DOHH2 (cell line): Measurements from ENCODE around the gene SCG5.

Experiments used
- H3F3A ChIP-seq: fragments of 200-600 bp; sonication (generic), shearing (Covaris generic); 2 replicates; pipeline ENCODE4 v1.6.0; 2016; ENCODE audit warnings: antibody characterized with exemption, mild to moderate bottlenecking; ENCODE audit not compliant: control insufficient read depth, insufficient read depth
- H3K27ac ChIP-seq: fragments of 200-600 bp; sonication (generic); 2 replicates; pipeline ENCODE4 v1.5.1; 2014; ENCODE audit warnings: low read depth, mild to moderate bottlenecking, low read length, moderate library complexity
- H3K27me3 ChIP-seq: fragments of 200-600 bp; sonication (generic); 2 replicates; pipeline ENCODE4 v1.6.1; 2014; ENCODE audit warnings: mild to moderate bottlenecking, low read length, mixed read lengths; ENCODE audit not compliant: control insufficient read depth
- H3K36me3 ChIP-seq: fragments of 200-600 bp; sonication (generic); 2 replicates; pipeline ENCODE4 v1.6.1; 2014; ENCODE audit warnings: mild to moderate bottlenecking, low read length, moderate library complexity, mixed read lengths; ENCODE audit not compliant: control insufficient read depth
- H3K4me1 ChIP-seq: fragments of 200-600 bp; sonication (generic); 2 replicates; pipeline ENCODE4 v1.6.1; 2014; ENCODE audit warnings: mild to moderate bottlenecking, low read length, mixed read lengths; ENCODE audit not compliant: control insufficient read depth
- H3K4me2 ChIP-seq: fragments of 200-600 bp; sonication (generic); 2 replicates; pipeline ENCODE4 v1.6.0; 2014; ENCODE audit warnings: mild to moderate bottlenecking, low read length, moderate library complexity
- H3K4me3 ChIP-seq: fragments of 200-600 bp; sonication (generic); 2 replicates; pipeline ENCODE4 v1.5.1; 2014; ENCODE audit warnings: mild to moderate bottlenecking, low read length, mixed read lengths
- H3K79me2 ChIP-seq: fragments of 200-600 bp; sonication (generic); 2 replicates; pipeline ENCODE4 v1.6.1; 2014; ENCODE audit warnings: mild to moderate bottlenecking, low read length, mixed read lengths; ENCODE audit not compliant: control insufficient read depth
- H3K9me2 ChIP-seq: fragments of 200-600 bp; sonication (generic); replicated peaks from 2 replicates; pipeline ENCODE4 v1.6.1; 2014; ENCODE audit warnings: mild to moderate bottlenecking, low read length, mixed read lengths; ENCODE audit not compliant: control insufficient read depth
- H3K9me3 ChIP-seq: fragments of 200-600 bp; sonication (generic); 2 replicates; pipeline ENCODE4 v1.6.1; 2014; ENCODE audit warnings: antibody characterized with exemption, low read length, mixed read lengths; ENCODE audit not compliant: control insufficient read depth, insufficient read depth
- H4K20me1 ChIP-seq: fragments of 200-600 bp; sonication (generic); 2 replicates; pipeline ENCODE4 v1.6.0; 2014; ENCODE audit warnings: low read depth, mild to moderate bottlenecking, antibody characterized with exemption, low read length, moderate library complexity; ENCODE audit not compliant: control insufficient read depth, insufficient read depth
- CTCF ChIP-seq: fragments of 200-600 bp; sonication (generic); IDR thresholded peaks from one replicate; pipeline ENCODE4 v1.5.1; 2014; ENCODE audit warnings: antibody characterized with exemption, mild to moderate bottlenecking, low read depth, low read length; ENCODE audit not compliant: poor library complexity, severe bottlenecking
- EZH2phosphoT487 ChIP-seq: fragments of 200-600 bp; sonication (generic); IDR thresholded peaks from 2 replicates; pipeline ENCODE4 v1.6.1; 2017; ENCODE audit warnings: borderline replicate concordance, mild to moderate bottlenecking, antibody characterized with exemption, low read length, moderate library complexity, mixed read lengths

SCG5 gene

GRCh38 chr15:32746116-32746857 is 104.8 kb downstream of the SCG5 start:
- Histone ChIP-seq H4K20me1 (no peaks in the 10 kb centered on the region), H3K79me2 (no peaks in the 10 kb centered on the region), H3K9me3 (no peaks in the 10 kb centered on the region), H3F3A (no peaks in the 10 kb centered on the region), H3K4me3 (no peak overlapping the region), H3K27ac (no peak overlapping the region), H3K9me2 (no peaks in the 10 kb centered on the region), H3K27me3 (no peaks in the 10 kb centered on the region), H3K4me2 (no peak overlapping the region), H3K36me3 (no peaks in the 10 kb centered on the region), H3K4me1 (no peaks in the 10 kb centered on the region)
- TF ChIP-seq EZH2phosphoT487 (no peak), CTCF (no peak)
